Measurements from ENCODE around the gene GGN.
"Not testable (repeated sequence)": the region's sequence is repeated elsewhere in the genome, so short reads cannot be mapped to it uniquely, and the experiment has no call there.

The GGN gene

DNA sequence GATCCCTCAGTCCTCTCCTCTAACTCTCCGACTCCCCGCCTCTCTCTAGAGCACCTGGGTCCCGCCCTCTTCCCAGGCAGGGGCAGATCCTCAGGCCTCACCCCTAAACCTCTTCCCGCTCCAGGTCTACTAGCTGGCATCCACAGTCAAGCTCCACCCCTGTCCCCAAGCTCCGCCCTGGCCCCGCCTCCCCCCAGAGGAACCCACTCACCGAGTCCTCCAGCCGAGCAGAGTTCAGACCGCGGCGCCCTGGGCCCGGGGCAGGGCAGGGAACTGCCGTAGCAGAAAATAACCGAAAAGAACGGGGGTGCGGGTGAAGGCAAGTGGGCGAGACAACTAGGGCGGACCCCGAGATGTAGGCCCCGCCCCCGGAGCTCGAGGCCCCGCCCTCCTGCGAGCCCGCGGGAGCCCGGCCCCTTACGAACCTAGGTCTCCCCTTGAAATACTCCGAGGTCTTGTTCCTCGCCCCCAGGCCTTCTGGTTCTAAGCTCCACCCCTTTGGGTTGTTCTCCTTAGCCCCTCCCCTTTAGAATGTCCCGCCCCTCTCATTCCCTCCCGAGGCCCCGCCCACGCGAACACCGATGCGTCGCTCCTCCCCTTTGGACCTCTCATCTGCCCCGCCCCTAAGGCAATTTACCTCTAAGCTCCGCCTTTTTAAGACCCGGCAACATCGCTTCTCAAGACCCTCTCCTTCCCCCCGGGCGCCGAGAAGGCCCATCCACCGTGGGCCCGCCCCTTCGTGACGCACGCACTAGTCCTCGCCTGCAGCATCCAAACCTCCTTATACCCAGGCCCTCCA, at the start of gene GGN:
TSS of gene GGN (minus strand) at position 485 of the 799 bp plus-strand sequence. CDS start 773 bp downstream, outside the sequence.
- DNase-seq: peak; percentile 81 to 89

DNA sequence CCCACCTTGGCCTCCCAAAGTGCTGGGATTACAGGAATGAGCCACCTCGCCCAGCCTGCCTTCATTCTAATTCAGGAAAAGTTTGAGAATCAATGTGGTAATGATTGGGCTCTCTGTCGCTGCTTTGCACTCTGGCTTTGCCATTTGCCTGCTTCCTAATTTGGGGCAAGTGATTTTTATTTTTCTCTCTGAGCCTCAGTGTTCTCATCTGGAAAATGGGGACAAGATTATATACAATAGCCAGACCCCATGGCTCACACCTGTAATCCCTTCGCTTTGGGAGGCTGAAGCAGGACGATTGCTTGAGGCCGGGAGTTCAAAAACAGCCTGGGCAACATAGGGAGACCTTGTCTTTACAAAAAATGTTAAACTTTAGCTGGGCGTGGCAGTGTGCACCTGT, 49.5 kb upstream of the GGN start:
- no peak for DNase-seq

DNA sequence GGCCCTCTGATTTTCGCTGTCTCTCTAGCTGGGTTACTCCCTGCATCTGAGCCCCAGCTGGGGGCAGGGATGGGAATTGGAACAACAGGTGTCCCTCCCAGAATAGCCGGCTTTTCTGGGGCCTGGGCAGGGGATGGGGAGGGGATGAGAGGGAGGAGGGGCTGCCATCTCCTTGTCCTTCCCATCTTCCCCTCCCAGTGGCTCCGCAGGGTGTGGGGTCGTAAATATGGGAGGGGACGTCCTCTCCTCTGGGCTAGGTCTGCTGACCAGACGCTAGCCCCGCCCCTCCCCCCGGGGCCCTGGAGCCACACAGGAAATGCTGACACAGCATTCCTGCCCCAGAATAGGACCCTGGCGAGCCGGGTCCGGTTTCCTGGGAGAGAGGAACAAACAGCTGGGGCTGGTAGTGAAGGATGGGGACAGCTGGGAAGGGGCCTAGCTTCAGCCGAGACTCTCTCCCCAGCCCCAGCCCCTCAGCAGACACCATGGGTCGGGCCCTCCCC, 46.8 kb upstream of the GGN start:
- DNase-seq: no peak

- DNase-seq: peak; percentile 40 to 57
Observed at GRCh38 chr19:38433268-38433733, 45.5 kb upstream of the GGN start, which contains the start of gene RYR1. TSS of gene RYR1 (plus strand) at chr19:38433691. CDS start at chr19:38433830, 139 bp downstream.

DNA sequence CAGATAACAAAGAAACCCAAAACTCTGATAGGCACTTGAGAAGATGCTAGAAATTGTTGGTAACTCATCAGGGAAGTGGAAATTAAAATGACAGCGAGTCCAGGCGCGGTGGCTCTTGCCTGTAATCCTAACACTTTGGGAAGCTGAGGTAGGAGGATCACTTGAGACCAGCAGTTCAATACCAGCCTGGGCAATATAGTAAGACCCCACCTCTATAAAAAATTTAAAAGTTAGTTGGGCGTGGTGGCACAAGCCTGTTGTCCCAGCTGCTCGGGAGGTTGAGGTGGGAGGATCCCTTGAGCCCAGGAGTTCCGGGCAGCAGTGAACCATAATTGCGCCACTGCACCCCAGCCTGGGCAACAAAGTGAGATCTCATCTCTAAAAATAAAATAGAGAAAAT, 43.1 kb upstream of the GGN start:
- DNase-seq: no peak

DNA sequence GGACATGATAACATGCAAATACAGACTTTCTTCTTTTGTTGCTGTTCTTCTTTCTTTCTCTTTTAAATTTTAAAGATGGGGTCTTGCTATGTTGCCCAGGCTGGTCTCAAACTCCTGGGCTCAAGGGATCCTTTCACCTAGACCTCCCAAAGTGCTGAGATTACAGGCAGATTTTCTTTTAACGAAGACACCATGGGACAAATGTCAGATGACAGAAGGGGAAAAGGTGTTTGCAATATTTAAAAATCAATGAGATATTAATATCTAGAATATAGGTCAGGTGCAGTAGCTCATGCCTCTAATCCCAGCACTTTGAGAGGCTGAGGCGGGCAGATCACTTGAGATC, 42.0 kb upstream of the GGN start:
- DNase-seq: no peak

DNA sequence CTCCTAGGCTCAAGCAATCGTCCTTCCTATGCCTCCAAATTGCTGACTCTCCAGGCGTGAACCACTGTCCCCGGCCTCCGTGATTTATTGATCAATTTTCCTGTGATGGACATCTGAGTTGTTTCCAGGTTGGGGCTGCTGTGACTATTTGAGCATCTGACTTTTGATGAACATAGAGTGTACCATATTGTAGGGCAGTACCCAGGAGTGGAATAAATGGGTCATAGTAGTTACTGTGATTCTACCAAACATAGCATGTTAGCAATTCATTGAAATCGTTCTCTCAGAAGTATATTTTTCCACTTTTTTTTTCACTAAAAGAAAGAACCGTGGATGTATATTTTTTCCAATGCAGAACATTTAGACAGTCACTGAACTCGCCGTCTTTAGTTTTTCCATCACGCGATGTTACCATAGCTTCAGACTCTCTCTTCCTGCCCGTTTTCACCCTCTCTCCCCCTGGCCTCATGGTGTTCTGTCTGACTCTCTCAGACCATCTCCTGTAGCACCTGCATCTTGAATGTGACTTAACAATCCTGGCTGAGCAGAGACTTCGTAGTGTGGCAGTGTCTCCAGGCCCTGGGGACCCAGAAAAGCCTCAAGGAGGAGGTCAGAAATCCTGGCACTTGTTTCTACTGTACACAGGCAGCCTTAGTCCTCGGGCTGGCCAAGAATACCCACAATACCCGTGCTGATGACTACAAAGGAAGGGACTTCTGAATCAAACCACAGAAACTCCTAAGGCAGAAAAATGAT, 41.4 kb upstream of the GGN start:
- DNase-seq: no peak

GRCh38 chr19:38427035-38427677, 39.3 kb upstream of the GGN start:
- DNase-seq: peak; percentile 39 to 44

DNA sequence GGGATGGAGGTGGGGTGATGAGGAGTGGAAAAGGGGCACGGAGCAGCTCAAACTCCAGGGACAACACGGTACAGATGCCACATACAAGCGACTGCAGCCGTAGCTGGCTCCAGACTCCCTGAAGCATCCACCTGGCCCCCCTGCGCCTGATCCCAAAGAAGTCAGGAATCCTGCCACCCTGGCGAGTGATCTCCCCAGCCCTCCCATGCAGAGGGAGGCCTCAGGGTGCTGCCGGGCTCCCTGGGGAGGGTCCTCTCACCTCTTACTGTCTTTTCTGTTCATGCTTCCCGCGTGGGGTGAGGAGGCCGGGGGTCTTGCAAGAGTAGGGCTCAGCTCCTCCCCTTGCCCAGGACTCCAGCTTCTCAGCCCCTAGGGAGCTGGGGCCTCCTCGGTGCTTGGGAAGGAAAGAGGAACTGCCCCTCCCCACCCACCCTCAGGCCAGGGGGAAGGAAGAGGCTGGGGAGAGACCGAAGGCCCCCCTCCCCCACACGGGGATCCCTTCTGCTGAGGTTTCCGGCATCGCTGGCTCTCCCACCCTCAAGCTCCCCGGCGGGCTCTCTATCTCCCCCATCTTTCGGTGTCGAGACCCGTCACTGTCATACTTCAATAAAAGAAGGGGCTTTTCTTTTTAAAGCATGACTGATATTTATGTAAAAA, 38.1 kb upstream of the GGN start, which contains the start of gene RASGRP4:
TSS of gene RASGRP4 (minus strand) at position 410 of the 657 bp plus-strand sequence. CDS start at position 282, 128 bp downstream.
- DNase-seq: peak; percentile 51 to 61

- no peak for DNase-seq
Observed at GRCh38 chr19:38425222-38425809, 37.5 kb upstream of the GGN start.

DNA sequence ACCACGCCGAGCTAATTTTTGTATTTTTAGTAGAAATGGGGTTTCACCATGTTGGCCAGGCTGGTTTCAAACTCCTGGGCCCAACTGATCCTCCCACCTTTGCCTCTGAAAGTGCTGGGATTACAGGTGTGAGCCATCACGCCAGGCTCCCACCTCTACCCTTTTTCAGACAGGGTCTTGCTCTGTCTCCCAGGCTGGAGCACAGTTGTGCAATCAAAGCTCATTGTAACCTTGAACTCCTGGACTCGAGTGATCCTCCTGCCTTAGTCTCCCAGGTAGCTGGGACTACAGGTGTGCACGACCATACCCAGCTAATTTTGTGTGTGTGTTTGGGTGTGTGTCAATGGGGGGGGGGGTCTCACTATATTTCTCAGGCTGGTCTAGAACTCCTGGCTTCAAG, 36.4 kb upstream of the GGN start:
- no peak for DNase-seq

GRCh38 chr19:38422438-38422837, 34.6 kb upstream of the GGN start:
- no peak for DNase-seq

- no peak for DNase-seq
Observed at GRCh38 chr19:38421856-38422255, 34.0 kb upstream of the GGN start.

GRCh38 chr19:38420935-38421334, 33.1 kb upstream of the GGN start:
- no peak for DNase-seq

- DNase-seq: peak; percentile 79 to 85
Observed at GRCh38 chr19:38417544-38418506, 30.0 kb upstream of the GGN start.

GRCh38 chr19:38417146-38417543, 29.3 kb upstream of the GGN start:
- no peak for DNase-seq

GRCh38 chr19:38413416-38413815, 25.6 kb upstream of the GGN start:
- no peak for DNase-seq

GRCh38 chr19:38412961-38413360, 25.1 kb upstream of the GGN start:
- no peak for DNase-seq

GRCh38 chr19:38412491-38412890, 24.7 kb upstream of the GGN start:
- DNase-seq: no peak

GRCh38 chr19:38411898-38412297, 24.1 kb upstream of the GGN start:
- DNase-seq: not testable (repeated sequence)
